GM18502 (cell line): Measurements from ENCODE around the gene B4GALT5.
"Not testable (repeated sequence)": the region's sequence is repeated elsewhere in the genome, so short reads cannot be mapped to it uniquely, and the experiment has no call there.

Experiments used
- ATAC-seq: cut with Tn5 transposase; IDR thresholded peaks from one replicate; pipeline ENCODE4 v1.9.1; 2021; ENCODE audit warnings: mild to moderate bottlenecking; ENCODE audit not compliant: unreplicated experiment, poor library complexity

The B4GALT5 gene

DNA sequence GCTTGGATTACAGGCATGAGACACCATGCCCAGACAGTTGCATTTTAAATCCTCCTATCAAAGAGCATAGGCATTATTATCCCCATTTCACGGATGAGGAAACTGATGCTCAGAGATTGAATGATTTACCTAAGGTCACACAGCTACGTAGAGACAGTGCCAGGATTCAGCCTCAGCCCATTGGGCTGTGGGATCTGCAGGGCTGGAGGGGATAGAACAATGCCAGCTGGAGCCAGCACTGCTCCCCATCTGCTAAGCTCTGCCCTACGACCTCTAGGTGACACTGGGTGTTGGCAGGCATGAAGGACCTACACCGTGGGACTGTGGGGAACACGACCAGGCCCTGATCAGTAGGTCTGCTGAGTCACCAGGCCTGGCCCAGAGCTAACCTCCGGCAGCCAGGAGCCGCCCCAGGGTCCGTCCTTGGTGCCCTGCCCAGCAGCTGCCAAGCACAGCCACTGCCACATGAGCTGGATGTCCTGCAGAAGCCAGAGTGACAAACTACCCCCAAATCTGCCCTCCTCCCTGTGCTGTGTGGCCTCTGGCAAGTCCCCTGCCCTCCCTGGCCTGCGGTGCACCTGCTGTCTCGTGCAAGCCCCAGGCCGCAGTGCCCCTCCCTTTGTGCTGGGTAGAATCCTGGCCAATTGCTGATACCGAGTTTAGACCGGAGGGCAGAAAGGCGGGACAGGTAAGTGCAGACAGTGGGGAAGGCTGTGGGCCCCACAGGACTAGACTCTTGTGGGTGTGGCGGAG lies 98.1 kb downstream of the B4GALT5 start:
- ATAC-seq = no peak

GRCh38 chr20:49615051-49615400 lies 98.7 kb downstream of the B4GALT5 start:
- ATAC-seq = not testable (repeated sequence)

- no peak for ATAC-seq
These were observed 99.2 kb downstream of the B4GALT5 start for GRCh38 chr20:49614338-49615050.

- ATAC-seq = no peak
These were observed 101.4 kb downstream of the B4GALT5 start for GRCh38 chr20:49612127-49612738.

DNA sequence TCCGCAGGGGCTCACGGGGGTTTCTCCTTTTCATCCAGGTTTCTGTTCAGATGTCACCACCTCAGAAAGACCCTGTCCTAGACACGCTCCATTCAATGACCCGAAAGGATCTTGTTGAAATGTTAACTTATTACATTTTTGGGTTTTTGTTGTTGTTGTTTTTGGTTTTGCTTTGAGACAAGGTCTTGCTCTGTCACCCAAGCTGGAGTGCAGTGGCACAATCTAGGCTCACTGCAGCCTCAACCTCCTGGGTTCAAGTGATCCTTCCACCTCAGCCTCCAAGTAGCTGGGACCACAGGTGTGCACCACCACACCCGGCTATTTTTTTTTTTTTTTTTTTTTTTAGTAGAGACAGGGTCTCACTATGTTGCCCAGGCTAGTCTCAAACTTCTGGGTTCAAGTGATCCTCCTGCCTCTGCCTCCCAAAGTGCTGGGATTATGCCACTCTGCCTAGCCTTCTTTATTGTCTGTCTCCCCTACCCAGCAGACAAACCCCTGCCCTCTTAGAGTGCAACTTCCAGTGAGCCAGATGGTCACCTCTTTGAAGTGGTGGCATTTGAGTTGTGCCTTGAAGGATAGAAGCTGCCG lies 102.0 kb downstream of the B4GALT5 start:
- not testable (repeated sequence) for ATAC-seq

DNA sequence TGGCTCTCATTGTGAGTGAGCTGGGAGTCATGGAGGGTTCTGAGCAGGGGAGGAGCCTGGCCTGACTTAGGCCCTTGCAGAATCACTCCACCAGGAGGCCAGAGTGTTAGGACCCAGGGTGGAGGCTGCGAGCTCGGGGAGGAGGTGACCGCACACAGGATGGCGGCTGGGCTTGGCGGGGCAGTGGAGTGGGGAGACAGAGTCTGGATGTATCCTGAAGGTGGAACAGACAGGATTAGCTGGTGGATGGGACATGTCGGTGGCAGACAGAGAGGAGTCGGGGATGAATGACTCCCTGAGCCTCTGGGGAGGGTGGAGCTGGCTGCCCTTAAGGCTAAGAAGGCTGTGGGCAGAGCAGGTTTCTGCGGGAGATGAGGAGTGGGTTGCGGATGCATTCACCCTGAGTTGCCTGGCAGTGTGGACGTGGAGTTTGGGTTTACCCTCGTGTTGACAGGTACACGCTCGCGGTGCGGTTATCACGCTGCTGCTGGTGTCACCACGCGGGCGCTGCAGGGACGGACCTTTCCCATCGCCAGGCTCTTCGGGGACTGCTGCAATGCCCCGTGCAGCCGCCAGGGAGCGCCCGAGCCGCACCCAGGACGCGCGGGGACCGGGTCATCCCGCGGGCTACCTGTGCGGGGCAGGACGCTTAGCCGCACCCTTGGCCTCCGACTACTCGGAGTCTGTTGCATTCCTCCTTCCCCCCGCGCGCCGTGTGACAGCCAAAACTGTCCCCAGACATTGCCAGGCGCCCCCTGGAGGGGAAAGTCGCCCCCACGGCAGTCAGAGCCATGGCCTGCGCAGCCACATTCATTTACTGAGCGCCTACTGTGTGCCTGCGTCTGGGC lies 102.8 kb downstream of the B4GALT5 start:
- ATAC-seq = peak; percentile 74

- ATAC-seq = peak; percentile 56
These were observed 104.7 kb downstream of the B4GALT5 start for GRCh38 chr20:49608752-49609670.

DNA sequence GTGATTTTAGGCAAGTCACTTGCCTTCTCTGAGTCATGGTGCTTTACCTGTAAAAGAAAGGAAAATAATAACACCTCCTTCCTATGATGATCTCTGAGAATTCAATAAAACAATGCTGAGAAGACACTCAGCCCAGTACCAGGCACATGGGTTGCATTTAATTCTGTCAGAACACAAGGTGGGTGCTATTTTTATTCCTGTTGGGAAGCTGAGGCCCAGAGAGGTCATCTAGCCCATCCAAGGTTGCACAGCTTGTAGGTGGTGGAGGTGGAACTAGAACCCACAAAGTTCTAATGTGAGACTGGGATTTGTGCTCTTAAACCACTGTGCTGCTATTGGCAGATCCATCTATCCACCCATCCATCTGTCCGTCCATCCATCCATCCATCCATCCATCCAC lies 106.1 kb downstream of the B4GALT5 start:
- no peak for ATAC-seq

DNA sequence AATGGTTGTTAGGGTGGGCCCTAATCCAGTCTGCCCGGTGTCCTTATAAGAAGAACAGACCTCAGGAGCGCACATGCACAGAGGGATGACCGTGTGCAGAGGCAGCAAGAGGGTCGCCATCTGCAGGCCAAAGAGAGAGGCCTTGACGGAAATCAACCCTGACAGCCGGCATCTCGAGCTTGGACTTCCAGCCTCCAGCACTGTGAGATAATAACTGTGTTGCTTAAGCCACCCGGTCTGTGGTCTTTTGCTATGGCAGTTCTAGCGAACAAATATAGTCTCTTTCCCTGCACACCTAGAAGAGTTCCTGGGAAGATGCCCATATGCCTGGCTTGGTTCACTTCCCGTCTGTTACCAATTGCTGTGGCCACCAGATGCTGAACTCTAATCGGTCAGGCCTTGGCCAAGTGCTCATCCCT lies 110.5 kb downstream of the B4GALT5 start:
- ATAC-seq = no peak

DNA sequence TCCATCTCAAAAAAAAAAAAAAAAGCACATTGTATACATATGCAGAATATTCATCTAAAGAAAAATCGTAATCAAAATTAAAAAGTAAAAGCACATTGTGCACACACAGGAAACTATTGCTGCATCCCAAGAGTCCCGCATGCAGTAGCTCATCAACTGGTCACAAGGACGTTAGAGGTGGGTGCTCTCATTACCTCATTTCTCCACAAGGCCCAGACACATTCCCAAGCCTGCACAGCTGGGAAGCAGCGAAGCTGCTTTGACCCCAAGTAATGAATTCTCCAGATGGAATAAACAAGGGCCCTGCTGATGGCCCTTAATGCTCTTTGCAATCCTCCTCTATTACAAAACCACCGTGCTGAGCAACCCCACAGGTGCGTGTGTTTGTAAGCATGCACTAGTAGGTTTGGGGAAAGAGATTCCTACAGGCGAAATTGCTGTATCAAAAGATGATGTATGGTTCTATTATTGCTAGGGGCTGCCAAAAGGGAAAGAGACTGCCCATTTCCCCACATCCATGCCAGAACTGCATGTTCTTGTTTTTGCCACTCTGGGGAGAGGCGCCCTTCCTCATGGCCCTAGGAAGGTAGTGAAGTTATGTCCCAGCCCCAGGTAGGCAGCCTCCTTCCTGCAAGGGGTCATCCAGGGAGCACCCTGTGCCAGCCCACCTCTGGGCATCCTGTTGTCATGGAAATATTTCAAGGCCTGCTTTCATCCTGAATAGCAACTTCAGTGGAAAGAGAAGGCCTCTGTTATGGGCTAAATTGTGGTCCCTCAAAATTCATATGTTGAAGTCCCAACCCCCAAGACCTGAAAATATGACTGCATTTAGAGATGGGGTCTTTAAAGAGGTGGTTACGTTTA lies 111.1 kb downstream of the B4GALT5 start:
- ATAC-seq = no peak

GRCh38 chr20:49601153-49601924 lies 112.3 kb downstream of the B4GALT5 start:
- no peak for ATAC-seq

- ATAC-seq = no peak
These were observed 113.9 kb downstream of the B4GALT5 start for GRCh38 chr20:49599746-49600113.

DNA sequence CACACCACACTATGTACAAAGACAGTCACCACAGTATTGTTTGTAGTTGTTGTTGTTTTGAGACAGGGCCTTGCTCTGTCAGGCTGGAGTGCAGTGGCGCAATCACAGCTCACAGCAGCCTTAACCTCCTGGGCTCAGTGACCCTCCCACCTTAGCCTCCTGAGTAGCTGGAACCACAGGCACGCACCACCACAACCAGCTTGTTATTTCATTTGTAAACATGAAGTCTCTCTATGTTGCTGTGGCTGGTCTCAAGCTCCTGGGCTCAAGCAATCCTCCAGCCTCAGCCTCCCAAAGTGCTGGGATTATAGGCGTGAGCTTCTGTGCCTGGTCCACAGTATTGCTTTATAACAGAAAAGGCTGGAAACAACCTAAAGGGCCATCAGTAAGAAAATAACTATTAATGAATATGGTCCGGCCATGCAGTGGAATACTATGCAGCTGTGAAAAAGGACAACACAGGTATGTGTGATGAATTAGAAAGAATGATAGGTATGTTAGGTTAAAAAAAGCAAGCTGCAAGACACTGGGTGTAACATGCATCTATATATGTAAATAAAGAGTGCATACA lies 115.8 kb downstream of the B4GALT5 start:
- no peak for ATAC-seq

GRCh38 chr20:49595811-49596561 lies 117.7 kb downstream of the B4GALT5 start:
- ATAC-seq = no peak

GRCh38 chr20:49595346-49595745 lies 118.3 kb downstream of the B4GALT5 start:
- ATAC-seq = no peak

DNA sequence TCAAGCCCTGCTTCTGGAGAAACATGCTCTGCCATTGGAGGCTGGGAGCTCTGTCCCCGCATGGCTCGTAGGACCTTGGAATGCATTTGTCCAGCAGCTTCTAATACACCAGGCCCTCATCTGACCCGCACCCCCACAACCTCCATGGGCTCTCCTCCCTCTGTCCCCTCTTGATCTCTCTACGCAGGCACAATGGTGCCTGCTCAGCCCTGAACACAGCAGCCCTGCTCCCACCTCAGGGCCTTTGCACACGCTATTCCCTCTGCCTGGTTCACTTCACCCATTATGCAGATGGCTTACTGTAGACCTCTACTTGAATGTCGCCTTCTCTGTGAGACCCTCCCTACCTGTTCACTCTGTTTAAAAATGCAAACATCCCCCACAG lies 118.8 kb downstream of the B4GALT5 start:
- no peak for ATAC-seq
